COLO668 (cell line): ENCODE results near the gene PUS7L.
"Not testable (repeated sequence)": the region's sequence is repeated elsewhere in the genome, so short reads cannot be mapped to it uniquely, and the experiment has no call there.

ENCODE experiments used
- DNase-seq: peaks from one replicate; lab custom pipeline; 2025; ENCODE audit not compliant: unreplicated experiment; lab: John Stamatoyannopoulos, UW

PUS7L gene

DNA sequence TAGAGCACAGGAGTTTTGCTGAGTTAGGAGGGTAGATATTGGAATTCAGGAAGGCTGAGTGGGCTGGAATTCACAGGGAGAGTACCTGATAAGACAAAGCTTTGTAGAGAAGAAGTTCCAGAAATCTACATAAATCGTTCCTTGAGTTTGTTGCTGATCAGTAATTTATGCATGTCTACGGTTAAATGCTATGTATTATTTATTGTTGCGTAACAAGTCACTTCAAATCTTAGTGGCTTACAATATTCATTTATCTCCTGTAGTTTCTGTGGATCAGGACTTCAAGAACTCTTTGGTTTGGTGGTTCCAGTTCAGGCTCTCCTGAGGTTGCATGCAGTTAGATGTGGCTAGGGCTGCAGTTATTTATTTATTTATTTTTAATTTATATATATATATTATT lies 7.8 kb downstream of the PUS7L start:
- DNase-seq, result no peak

DNA sequence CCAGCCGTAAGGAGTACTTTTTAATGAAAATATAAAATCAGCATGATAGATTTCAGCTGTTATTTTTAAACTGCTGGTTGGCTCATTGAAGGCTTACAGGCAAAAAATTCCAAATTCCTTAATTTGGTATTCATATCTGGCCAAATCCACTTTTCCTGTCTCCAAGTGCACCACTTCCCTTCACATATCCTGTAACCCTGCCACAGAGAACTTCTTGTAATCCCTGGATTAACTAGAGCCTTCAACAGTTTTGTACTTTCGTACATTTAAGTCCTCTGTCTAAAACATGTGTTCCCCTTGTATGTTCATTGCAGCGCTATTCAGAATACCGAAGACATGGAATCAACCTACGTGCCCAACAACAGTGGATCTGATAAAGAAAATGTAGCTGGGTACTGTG lies 9.6 kb downstream of the PUS7L start:
- no peak for DNase-seq

DNA sequence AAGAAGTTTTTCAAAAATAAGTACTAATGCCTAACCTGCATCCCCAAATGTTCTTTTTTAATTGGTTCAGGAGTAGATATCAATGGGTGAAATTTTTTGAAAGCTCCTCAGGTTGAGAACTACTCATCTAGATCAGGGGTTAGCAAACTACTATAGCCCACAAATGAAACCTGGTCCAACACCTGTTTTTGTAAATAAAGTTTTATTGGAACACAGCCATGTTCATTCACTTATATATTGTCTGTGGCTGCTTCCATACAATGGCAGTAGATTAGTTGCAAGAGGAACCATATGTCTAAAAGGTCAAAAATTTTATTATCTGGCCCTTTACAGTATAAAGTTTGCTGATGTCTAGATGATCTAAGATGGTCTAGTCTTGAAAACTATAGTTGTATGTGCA lies 13.8 kb downstream of the PUS7L start:
- no peak for DNase-seq

GRCh38 chr12:43742106-43742505 lies 16.5 kb downstream of the PUS7L start:
- DNase-seq, result no peak

DNA sequence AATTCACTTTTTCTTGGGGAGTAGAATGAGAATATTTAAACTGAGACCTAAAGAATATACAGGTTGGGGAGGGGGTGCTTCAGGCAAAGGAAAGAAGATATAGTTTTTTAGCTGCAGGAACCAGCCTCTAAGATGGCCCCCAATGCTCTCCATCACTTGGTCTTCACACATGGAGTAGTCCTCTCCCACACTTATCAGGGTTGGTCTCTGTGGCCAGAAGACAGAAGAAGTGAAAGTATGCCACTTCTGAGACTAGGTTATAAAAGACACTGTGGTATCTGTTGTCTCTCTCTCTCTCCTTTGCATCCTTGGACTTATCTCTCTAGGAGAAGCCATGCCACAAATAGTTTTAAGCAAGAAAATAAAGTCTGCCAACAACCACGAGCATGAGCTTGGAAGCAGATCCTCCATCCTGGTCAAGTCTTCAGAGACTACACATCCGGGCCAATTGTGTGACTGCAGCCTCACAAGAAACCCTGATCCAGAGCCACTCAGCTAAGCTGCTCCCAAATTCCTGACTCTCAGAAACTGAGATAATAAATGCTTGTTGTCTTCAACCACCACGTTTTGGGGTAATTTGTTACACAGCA lies 18.0 kb downstream of the PUS7L start:
- DNase-seq, result no peak

- DNase-seq, result no peak
Observed at GRCh38 chr12:43737646-43738045, 20.9 kb downstream of the PUS7L start.

- no peak for DNase-seq
Observed at GRCh38 chr12:43736927-43737440, 21.6 kb downstream of the PUS7L start.

- no peak for DNase-seq
Observed at GRCh38 chr12:43733687-43734086, 24.9 kb downstream of the PUS7L start.

DNA sequence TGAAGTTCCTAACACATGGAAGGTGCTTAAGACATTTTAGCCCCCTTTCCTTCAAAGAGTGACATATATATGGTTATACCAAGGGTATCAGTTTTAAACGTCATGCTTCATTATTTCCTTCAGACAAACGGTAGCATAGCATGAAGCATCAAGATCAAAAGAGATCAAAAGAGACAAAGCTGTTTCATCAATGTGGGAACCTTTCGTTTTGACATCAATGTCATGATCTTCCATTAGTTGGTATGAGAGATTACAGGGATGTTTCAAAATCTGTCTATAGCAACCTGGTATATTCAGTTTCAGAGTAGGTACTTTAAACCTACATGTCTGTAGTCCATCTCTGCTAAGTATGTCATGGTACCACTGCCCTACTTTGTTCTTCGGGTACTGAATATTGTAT lies 28.3 kb downstream of the PUS7L start:
- no peak for DNase-seq

- DNase-seq, result no peak
Observed at GRCh38 chr12:43728698-43729097, 29.9 kb downstream of the PUS7L start.

- DNase-seq, result no peak
Observed at GRCh38 chr12:43728117-43728516, 30.5 kb downstream of the PUS7L start.

DNA sequence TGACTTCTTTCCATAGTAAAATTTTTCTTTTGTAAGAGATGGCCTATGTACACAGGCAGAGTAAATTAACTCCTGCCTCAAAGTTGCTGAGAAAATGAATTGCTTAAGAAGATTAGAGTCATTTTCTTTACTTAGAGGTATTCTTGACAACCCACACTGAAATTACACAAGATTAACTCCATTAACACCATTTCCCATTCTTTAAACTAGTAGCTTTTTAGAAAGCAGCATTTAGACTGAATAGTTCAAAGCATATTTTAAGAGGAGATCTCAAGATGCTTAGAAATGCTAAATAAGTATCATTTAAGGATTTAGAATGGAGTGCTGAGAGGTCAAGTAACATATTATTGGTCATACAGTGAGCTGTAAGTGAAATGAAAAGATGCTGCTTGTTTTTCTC lies 35.5 kb downstream of the PUS7L start:
- DNase-seq, result no peak

GRCh38 chr12:43722621-43723020 lies 36.0 kb downstream of the PUS7L start:
- DNase-seq, result no peak

DNA sequence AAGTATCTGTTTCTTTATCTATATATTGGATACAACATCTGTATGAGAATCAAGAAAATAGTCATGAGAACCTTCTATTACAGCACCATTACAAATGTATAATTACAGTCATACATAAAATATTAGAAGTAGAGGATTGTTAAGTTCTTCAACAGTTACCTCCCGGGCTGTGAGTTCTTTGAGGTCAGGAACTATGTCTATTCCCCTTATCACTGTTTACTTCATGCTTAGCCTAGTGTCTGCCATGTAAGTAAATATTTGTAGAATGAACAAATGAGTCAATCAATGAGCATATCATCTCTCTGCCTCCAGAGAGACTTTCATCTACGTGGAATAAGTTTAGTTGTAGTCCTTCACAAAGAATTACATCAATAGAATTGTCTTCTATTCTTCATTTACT lies 47.2 kb downstream of the PUS7L start:
- no peak for DNase-seq

DNA sequence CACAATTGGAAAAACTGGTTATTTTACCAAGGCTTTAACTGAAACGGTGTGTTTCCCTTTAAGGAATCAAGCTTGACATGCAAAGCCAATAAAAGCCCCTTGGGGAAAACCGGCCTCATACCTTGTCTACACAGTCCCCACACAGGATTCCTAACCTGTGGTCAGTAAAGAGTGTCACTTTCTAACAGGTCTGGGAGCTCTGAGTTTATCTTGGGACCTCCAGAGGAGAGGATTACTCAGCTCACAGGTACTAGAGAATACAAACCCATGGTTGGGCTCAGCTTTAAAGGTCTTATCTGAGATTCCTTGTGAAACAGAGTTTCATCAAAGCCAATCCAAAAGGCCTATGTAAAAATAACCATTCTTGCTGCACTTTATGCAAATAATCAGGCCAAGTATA lies 54.8 kb downstream of the PUS7L start:
- not testable (repeated sequence) for DNase-seq

- not testable (repeated sequence) for DNase-seq
Observed at GRCh38 chr12:43701194-43701593, 57.4 kb downstream of the PUS7L start.

DNA sequence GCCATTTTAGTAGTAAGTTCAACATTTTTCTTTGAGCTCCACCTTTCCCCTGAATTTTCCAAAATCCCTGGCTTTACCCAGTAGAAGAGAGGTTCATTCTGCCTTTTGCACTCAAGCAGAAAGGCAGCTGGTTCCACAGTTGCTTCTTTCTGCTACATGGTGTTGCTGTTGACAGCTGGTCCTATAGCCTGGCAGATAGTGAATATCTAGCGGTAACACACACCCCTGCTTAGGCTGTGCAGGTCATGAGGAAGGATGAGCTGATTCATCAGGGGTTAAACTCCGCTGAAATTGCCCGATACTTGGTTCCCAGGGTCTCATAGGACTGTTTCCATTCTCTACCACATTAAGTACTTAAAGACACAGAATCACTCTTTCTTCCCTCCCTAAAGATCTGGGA lies 62.4 kb downstream of the PUS7L start:
- peak; percentile 7 for DNase-seq

DNA sequence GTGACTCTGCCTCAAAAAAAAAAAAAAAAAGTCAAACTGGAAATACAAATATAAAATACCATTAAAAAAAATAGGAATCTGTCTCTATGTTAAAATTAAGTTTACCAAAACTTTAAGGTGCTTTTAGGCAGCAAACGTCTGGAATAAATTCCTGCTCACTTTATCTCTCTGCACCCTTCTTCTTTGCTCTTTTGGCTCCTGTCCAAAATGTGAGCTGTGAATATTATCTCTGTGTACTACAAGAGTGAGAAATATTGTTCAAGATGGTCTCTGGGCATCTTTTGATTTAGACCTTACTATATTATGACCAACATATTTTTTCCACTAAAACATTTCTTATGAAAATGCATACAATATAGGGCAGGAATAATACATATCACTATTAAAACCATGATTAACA lies 63.7 kb downstream of the PUS7L start:
- no peak for DNase-seq

DNA sequence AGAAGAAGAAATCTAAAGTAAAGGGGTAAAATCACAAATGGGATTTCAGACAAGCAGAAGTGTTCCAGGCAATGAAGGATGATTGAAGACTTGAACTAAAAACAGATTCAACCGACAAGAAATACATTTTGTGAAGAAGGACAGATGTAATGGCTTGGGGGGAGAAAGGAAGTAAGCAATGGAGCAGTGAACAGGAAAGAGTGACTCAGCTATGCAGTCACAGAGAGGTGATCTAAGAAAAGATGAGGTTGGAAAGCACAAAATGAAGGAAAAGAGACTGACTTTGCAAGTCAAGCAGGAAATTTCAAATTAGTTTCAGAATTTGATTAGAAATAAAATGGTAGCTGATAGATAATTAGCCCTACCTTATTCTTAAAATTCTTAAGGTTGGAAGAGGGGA lies 66.5 kb downstream of the PUS7L start:
- no peak for DNase-seq

- not testable (repeated sequence) for DNase-seq
Observed at GRCh38 chr12:43685491-43685890, 73.1 kb downstream of the PUS7L start.

- DNase-seq, result peak; percentile 4
Observed at GRCh38 chr12:43676183-43676813, 82.3 kb downstream of the PUS7L start.

GRCh38 chr12:43675048-43675904 lies 83.3 kb downstream of the PUS7L start:
- no peak for DNase-seq
